GM21529 (cell line): Measurements from ENCODE around the gene GNG13.
"Not testable (repeated sequence)": the region's sequence is repeated elsewhere in the genome, so short reads cannot be mapped to it uniquely, and the experiment has no call there.

Source experiments
- ATAC-seq: cut with Tn5 transposase; IDR thresholded peaks from one replicate; pipeline ENCODE4 v1.9.1; 2021; ENCODE audit not compliant: unreplicated experiment

GNG13 gene

GRCh38 chr16:799948-800833 lies at the start of gene GNG13:
Gene GNG13, minus strand, starts transcription at chr16:800734. Its CDS starts 1,657 bp downstream, at chr16:799077.
- ATAC-seq = no peak

GRCh38 chr16:848510-849253 lies 48.1 kb upstream of the GNG13 start:
- no peak for ATAC-seq

GRCh38 chr16:847681-848445 lies 47.3 kb upstream of the GNG13 start:
- no peak for ATAC-seq

GRCh38 chr16:847151-847550 lies 46.6 kb upstream of the GNG13 start:
- ATAC-seq = no peak

GRCh38 chr16:845351-845745 lies 44.8 kb upstream of the GNG13 start:
- no peak for ATAC-seq

- ATAC-seq = no peak
Measured at GRCh38 chr16:844638-845350, 44.3 kb upstream of the GNG13 start.

GRCh38 chr16:843771-844170 lies 43.2 kb upstream of the GNG13 start:
- ATAC-seq = no peak

- no peak for ATAC-seq
Measured at GRCh38 chr16:842711-843560, 42.4 kb upstream of the GNG13 start.

- ATAC-seq = no peak
Measured at GRCh38 chr16:842061-842476, 41.5 kb upstream of the GNG13 start.

GRCh38 chr16:841455-842060 lies 41.0 kb upstream of the GNG13 start:
- no peak for ATAC-seq

GRCh38 chr16:840561-841454 lies 40.3 kb upstream of the GNG13 start:
- no peak for ATAC-seq

- no peak for ATAC-seq
Measured at GRCh38 chr16:839643-840408, 39.3 kb upstream of the GNG13 start.

- no peak for ATAC-seq
Measured at GRCh38 chr16:838741-839140, 38.2 kb upstream of the GNG13 start.

- not testable (repeated sequence) for ATAC-seq
Measured at GRCh38 chr16:836822-837221, 36.3 kb upstream of the GNG13 start.

- no peak for ATAC-seq
Measured at GRCh38 chr16:836221-836620, 35.7 kb upstream of the GNG13 start.

GRCh38 chr16:835373-835772 lies 34.8 kb upstream of the GNG13 start:
- ATAC-seq = no peak

- ATAC-seq = no peak
Measured at GRCh38 chr16:833411-833810, 32.9 kb upstream of the GNG13 start.
